Keratinocyte (primary cell): ENCODE data around the gene SCCPDH.

ENCODE experiments used
- EZH2 ChIP-seq: IDR thresholded peaks from one replicate; pipeline ENCODE4 v1.6.1; 2012; ENCODE audit warnings: inconsistent platforms, mild to moderate bottlenecking, low read length, moderate library complexity
- TF ChIP-seq, protein P1 (sequence below), 3 experiments: IDR thresholded peaks in 1 of 3; conservative IDR thresholded peaks in 1 of 3; optimal IDR thresholded peaks in 1 of 3; 2 replicates in 2 of 3; 3 replicates in 1 of 3; pipeline versions ENCODE3 to v1.5.1; 2011; ENCODE audit warnings: low read length in 3 of 3, mild to moderate bottlenecking in 3 of 3, moderate library complexity in 2 of 3, control low read depth in 1 of 3, inconsistent platforms in 1 of 3; ENCODE audit not compliant: insufficient read depth in 2 of 3; ENCODE audit errors: extremely low read depth in 1 of 3

DNA sequence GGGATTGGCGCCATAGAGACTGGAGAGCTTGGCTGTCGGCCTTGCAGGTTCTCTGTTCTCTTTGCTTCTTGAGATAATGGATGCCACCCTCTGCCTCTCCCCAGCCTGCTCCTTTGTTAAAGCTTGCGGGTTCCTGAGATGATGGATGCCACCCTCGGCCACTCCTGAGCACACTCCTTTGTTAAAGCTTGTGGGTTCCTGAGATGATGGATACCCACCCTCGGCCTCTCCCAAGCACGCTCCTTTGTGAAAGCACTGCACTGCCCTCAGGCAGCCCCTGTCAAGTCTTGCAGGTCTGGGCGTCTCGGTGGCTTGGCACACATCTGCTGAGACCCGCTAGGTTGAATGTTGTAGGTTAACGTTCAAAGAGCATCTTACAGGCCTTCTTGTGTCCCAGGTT, 76.5 kb downstream of the SCCPDH start:
- TF ChIP-seq, protein P1, sequence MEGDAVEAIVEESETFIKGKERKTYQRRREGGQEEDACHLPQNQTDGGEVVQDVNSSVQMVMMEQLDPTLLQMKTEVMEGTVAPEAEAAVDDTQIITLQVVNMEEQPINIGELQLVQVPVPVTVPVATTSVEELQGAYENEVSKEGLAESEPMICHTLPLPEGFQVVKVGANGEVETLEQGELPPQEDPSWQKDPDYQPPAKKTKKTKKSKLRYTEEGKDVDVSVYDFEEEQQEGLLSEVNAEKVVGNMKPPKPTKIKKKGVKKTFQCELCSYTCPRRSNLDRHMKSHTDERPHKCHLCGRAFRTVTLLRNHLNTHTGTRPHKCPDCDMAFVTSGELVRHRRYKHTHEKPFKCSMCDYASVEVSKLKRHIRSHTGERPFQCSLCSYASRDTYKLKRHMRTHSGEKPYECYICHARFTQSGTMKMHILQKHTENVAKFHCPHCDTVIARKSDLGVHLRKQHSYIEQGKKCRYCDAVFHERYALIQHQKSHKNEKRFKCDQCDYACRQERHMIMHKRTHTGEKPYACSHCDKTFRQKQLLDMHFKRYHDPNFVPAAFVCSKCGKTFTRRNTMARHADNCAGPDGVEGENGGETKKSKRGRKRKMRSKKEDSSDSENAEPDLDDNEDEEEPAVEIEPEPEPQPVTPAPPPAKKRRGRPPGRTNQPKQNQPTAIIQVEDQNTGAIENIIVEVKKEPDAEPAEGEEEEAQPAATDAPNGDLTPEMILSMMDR (optimal IDR thresholded peaks at IDR 0.05 in 1 of 3, IDR thresholded peaks at IDR 0.05 in 1 of 3, conservative IDR thresholded peaks at IDR 0.05 in 1 of 3; ENCODE audit: extremely low read depth in 1 of 3, insufficient read depth in 2 of 3, low read length in 3 of 3): no peak
- no peak for TF ChIP-seq EZH2
